Measurements from ENCODE around the gene KIAA0513.

The KIAA0513 gene

DNA sequence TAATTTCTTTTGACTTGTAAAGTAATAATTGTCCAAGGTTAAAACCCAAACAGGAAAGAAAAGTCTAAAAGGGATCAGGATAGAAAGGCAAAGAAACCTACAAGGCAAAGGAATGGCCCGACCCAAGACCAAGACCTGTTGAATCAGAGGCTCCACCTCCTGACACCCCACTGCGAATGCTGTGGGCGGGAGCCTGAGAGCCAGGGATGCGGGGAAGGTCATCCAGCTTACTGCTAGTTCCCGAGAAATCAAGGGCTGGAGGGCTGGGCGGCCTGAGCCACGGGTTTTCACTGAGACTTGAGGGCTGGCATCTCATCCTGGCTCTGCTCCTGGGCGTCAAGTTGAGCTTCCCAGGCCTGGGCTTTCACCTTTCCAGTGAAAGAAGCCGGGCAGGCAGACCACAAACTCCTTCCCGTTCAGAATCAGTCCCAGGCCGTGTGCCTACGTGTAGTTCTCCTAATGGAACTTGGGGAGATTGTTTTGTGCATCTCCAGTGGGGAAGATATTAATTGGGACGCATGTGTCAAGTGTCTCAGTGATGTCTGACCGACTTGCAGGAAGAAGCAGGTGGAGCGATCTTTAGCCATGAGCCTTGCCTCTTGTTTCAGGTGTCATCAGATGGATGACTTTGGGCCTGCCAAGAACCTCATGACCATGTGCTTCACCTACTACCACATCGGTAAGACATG lies 47.8 kb downstream of the KIAA0513 start:
- no peak for FAIRE-seq

DNA sequence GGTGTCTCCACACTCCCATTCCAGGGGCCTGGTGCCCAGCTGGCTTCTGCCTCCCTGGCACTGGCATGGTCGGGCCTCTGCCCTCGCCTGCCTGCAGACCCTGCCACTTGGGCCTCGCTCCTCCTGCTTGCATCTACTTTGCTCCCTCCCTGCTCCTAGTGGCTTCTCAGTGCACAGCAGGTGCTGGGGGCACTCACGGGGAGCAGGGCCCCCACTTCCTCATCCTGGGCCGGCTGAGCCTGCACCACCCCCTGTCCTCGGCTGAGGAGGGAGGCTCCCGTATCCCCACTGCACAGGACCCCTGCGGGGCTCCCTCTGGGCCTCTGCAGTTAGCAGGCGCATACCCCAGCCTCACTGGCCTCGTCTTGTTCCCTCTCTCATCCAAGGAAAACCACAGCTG lies 49.4 kb downstream of the KIAA0513 start:
- FAIRE-seq = no peak

DNA sequence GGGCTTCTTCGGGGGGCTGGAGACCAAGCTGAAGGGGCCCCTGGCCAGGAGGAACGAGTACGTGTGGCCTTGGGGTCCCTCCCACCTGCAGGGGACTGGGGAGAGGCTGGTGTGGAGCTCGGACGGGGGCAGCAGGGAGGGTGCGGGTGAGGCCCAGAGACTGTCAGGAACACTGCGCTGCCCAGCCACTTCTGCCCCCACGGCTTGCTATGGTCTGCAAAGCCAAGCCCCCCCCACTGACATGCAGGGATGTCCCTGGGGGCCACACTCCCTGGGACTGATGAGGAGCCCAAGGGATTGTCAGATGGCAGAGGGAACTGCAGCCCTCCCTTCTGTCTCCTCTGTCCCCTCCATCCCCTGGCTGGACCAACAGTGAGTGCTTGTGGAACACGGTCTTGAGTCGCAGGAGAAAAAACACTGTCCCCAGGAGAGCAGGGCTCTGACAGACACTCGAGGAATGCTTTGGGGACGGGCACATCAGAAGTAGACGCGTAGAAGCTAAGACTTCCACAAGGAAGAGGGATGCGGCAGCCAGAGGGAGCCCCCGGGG lies 50.1 kb downstream of the KIAA0513 start:
- no peak for FAIRE-seq

DNA sequence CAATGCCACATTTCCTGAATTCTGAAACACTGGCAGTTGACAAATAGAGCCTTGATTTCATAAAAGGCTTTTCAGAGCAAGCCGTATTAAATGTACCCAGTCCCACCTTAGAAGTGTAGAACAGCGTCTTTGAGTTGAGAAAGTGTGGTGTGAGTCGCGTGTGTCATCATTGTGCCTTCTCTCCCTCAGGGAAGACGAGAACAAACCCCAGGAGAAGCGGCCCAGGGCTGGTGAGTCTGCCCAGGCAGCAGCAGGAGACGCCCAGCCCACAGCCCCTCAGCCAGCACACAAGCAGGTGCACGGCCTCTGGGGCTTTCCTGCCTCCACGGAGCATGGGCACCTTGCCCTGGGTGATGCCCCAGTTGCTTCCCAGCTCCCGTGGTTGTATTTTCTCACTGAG lies 50.6 kb downstream of the KIAA0513 start:
- no peak for FAIRE-seq

DNA sequence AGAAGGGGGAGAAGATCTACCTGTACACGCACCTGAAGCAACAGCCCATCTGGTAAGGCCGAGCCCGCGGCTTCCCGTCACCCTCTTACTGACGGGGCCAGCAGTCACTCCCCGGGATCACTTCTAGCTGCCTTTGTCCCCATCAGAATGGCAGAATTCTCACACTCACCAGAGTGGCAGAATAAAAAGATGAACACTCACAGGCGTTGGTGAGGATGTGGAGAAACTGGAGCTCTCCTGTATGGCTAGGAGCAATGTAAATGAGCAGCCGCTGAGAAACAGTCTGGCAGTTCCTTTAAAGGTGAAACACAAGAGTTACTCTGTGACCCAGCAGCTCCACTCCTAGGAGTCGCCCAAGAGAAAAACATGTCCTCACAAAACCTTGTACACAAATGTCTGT lies 51.4 kb downstream of the KIAA0513 start:
- no peak for FAIRE-seq

DNA sequence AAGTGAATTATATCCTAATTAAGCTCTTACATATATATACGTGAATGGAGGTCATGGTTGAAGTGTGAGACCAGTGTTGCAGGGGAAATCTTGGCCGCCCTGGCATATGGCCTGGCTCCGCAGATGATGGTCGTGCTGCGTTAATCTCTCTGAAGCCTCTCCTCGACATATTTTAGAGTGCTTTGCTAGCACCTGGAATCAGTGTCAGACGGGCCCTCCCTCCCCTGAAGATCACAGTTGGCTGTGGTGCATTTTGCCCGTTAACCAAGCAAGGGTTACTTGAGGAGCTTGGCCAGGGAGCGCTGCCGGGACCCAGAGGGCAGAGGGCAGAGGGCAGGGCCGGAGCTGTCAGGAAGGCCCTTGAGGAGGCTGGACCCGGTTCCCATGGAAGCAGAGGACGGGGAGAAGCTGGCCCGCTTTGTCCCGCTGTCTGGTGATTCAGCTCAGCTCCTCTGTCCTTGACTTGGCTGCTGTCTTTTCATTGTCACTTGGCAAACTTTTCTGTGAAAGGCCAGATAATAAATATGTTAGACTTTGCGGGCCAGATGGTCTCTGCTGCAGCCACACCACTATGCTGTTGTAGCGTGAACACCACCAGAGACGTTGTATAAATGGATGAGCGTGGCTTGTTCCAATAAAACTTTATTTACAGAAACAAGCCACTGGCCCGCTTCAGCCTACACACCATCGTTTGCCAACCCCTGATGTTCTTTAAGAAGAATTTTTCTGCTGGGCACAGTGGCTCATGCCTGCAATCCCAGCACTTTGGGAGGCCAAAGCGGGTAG lies 52.4 kb downstream of the KIAA0513 start:
- FAIRE-seq = no peak

DNA sequence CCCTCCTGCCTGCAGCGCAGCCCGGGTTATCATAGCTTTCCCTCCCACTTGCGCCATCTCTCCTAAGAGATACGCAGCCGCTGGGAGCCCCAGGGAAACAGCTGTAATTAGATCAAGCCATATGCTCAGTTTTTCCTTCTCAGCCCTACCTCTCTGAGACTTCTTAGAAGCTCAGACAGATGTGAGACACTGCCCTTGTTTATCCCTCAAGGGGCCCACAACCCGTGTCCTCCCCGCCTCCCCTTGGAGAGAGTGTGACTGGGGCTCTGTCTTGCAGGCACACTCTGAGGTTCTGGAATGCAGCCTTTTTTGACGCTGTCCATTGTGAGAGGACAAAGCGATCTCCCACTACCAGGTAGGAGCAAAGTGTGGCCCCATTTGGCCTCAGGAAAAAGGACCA lies 53.4 kb downstream of the KIAA0513 start:
- FAIRE-seq = no peak

DNA sequence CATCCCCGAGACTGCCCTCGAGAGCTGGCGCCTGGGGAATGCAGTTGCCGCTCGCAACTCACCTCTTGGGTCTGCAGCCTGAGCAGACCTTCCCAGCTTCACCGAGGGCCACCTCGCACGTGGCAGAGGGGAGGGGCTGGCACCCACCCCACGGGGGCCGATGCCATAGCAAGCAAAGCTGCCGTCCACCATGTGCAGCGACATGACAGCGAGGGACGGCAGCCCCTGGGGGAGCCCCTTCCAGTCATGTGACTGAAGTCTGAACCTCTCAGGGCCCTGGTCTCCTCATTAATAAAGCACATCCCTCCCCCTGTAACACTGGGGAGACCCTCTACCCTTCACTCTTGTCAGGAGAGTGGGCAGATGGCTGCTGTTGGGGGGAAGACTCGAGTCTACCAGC lies 54.2 kb downstream of the KIAA0513 start:
- FAIRE-seq = no peak

DNA sequence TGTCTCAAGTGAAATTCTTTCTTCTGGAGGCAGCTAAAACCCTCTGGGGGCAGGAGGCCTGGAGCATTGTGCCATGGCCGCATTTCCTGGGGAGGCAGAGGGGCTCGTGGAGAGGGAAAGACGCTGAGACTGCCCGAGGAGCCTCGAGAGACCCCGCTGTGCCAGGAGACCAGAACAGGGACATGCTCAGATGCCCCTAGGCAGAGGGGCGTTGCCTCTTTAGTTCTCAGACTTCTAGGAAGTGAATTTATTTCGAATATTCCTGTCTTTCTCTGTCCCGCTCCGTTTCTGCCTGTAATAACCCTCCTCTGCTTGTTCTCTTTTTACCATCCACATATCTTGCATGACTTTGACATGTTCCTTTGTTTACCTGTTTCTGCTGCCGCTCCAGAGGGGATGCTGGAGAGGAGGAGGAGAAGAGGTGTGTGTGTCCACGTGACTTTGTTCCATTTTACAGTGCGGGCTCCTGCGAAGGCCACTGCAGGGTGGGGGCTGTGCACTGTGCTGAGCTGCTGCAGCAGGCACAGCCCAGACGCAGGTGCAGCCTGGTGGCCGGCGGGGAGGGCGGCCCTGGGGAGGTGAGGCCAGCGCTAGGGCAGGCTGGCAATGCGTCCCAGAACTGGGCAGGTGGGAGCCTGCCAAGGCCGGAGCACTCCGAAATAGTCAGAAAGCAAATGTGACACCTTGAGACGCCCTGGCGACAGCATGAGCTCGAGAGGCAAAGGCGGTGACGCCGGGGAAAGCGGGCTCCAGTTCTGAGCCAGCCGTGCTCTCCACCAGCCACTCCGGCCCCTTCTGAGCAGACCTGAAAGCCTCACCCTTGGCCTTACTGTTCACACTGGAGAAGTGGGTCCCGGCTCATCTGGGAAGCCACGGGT lies 54.8 kb downstream of the KIAA0513 start:
- no peak for FAIRE-seq

DNA sequence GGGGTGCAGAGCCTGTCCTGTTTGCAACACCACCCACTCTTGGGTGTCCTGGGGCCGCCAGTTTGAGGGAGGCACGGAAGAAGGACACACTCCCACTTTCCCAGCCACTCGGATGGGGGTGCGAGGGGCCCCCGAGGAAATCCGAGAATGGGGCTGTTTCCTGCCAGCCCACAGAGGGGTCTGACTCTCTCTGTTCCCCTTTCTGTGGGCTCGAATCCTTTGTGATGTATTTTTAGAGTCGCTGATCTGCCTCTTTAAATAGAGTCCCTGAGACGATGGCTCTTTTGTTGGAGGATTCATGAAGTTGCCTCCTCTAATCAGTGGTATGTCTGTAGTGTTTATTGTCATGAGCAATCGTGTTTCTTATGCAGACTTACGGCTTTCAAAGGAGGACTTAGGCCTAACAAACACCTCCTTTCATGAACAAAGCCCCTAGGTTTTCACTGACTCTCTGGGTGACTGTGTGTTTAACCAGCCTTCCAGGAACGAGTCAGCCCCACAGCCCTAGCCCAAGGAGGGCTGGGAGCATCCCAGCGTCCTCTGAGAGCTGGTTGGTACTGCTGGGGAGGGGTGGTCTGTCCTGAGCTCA lies 55.5 kb downstream of the KIAA0513 start:
- no peak for FAIRE-seq

DNA sequence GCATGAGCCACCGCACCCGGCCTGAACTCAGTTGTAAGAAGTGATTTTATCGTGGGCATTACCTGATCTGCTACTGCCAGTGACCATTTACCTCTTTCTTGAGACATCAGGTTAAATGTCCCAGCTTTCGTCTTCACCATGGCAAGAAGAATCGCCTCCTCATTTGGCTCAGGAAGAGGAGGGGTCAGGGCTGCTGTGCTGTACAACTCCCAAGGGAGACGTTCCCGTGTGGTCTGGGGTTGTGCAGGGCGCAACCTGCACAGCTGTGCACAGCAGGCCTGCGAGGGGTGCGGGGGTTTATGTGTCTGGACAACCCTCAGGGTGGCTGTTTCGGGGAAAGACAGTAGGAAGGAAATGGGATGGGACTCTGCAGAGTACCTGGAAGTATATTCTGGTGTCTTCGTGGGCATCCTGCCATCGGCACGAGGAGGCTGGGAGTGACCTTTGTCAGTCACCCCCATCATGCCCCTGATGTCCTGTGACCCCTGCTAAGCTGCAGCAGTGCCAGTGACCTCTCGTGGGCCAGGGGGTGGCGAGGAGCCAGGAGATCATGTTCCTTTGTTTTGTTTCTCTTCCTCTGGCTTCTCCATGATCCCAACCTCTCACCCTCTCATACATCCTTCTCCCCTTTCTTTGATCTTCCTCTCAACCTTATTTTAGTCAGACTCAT lies 57.4 kb downstream of the KIAA0513 start:
- no peak for FAIRE-seq

DNA sequence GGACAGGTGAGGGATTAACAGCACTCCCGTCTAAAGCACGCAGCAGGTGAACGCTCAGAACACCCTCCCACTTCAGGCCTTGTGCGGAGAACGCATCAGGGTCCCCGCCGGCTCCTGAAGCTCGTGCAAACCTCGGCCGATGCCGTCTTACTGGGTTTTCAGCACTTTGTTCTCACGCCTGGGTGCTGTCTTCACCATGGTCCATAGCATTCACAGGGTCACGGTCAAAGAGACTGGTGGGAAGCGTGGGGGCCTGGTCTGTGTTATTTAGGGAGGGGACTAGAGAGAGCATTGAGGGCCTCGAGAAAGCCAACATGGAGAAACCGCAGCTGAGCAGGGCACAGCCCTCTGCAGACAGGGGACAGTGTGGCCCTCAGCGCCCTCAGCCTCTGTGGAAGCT lies 58.1 kb downstream of the KIAA0513 start:
- FAIRE-seq = no peak

DNA sequence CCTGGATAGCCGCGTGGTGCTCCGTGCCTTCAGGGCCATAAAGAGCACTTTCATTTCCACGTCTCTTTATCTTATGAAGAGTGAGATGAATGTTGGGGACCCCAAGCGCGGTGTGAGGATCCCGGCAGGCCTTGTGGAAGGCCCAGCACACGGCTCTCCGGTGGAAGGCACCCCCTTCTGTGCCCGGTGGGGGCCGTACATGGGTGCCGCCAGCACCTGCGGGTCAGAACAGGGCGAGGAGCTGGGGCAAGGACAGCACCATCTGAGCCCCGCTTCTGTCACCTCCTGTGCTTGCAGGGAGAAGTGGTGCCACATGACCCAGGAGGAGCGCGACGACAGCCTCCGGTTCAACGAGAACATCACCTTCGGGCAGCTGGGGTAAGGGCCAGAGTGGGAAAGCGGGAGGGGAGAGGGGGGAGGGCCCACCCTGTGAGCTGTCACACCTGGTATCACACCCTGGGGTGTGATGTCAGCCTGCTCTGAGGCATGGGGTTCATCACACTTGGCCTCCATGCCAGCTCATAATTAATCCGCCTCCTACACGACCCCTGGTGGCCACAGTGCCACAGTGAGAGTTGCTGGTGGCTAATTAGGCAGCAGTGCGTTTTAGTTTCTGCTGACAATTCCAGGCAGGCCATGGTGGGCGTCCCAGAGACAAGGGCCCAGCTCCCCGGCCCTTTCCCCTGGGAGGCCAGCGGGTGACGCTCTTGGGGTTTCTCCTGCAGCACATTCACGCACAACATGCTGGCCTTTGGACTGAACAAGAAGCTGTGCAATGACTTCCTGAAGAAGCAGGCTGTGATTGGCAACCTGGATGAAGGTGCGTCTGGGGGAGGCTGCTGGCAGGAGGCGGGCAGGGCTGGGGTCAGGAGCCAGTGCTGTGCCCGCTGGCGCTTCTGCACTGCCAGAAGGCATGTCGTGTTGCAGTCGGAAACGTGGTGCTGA lies 59.0 kb downstream of the KIAA0513 start:
- no peak for FAIRE-seq

DNA sequence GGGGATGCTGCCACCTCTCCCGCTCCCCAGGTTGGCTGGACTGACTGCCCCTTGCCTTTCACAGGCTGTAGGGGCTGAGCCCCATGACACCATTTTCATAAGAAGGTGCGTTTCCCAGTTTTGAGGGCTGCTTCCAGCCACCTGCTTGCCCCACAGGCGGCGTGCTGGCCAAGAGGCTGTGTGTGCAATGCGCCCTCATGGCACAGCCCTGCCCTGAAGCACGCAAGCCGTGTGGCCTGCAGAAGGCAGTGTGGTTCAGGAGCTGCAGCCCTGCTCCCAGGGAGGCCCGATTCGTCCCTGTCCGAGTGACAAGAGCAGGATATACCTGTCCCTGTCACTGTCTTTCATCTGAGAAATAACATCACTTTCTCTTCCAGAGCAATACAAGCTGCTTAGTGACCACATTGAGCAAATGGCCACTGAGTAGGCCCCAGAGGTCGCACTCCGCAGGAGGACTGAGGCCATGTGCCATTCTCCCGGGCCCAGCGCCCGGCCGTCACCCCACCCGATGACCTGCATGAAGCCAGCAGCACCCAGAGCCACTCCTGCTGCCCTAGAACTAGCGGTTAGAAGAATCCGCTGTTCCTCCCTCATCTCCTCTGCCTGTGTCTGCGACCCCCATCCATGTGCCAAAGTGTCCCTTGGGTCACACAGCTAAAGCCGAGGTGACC lies 60.4 kb downstream of the KIAA0513 start:
- FAIRE-seq = no peak

DNA sequence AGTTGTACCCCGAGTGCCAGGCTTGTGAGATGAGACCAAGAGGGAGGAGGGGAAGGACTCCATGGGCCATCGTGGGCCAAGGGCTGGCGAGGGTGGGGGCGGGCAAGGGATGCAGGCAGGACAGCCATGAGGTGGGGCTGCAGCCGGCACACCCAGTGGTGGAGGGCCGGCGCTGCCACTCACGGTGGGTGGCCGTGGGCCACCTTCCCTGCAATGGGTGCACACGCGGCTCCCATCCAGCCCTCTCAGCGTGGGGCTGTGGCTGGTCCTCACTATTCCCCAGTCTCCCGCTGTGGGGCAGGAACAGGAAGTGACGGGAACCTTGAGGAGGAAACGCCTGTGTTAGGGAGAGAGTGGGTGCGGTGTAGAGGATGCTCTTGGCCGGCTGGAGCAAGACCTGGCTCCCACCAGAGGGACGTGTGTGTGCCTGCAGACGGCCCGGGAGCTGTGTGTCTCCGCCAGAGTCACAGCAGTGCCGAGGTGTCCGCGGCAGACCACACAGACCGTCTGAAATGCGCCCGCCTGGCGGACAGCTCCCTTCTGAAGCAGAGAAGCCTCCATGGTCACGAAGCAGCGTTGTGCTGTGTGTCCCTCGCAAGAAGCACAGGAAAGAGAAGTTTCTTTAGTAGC lies 61.1 kb downstream of the KIAA0513 start:
- FAIRE-seq = no peak

DNA sequence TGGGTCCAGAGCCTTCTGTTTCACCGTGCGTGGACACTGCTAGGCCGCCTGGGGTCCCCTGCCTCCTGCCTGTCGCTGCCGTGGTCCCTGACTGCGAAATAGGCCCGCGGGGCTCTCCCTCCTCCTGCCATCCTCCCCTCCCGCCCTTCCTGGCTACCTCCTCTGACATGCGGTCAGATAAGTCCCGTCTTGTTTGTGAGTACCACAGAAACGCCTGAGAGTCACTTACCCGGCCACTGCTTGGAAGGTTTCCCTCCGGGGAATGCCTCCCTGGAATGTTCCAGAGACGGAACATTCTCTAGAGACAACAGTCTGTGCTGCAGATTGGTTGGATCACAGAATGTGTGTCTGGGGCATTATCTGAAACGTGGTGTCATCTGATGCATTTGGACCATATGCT lies 61.9 kb downstream of the KIAA0513 start:
- no peak for FAIRE-seq

DNA sequence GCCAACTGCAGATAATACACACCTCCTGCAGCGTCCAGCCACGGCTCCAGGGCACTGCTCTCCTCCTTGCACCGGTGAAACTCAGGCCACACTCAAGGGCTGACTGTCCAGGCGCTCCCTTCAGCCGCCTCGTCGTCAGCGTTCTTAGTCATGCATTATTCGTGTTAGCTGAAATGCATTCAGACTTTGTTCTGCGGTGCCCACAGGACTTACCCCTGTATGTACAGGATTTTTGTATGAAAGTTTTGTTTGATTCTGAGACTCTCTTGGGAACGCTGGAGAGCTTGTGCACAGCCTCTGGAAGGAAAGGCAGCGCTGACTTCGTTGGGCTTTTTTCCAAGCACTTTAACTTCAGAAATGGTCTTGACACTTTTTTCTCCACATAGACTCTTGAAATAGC lies 62.6 kb downstream of the KIAA0513 start:
- FAIRE-seq = no peak

DNA sequence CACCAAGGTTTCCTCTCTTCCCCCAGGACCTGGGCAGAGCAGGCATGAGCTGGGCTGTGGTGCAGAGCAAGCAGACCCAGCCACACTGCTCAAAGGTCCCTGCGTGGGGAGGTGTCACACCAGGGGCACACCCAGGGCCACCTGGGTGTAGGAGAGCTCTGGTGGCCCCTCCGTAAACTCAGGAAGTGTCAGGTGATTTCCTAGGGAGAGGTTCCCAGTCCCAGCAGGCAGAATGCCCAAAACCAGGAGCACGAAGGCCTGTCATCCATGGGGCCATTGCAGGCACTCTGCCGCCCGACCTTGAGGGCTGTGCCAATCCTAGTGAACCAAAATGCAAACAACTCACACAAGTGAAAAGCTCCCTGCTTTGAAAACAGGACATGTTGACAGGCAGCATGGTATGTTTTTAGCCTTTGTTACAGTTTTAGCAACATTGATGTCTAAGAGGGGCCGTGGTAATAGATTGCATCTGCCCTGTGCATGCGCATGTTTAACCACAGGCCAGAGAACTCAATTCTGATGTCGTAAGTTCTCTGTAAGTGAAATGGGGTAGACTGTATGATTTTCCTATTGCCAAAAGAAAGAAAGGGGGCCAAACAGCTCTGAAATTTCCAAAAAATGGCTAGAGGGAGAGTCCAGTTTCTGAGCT lies 63.4 kb downstream of the KIAA0513 start:
- FAIRE-seq = no peak

DNA sequence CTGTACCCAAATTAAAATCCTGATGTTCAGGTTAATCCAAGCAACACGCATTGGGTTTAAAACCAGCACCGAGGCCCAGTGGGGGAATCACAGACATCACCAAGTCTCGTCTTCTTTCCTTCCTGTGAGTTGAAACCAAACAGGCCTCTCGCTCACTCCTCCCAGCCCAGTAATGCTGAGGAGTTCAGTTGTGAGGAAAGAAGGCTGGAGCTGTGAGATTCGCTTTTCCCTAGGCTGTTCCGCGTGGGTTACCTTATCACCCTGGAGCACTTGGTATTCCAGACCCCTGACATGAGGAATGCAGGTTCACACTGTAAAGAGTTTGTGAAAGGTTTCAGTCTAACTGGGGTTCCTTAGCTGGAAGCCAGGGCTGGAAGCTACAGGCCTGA lies 63.9 kb downstream of the KIAA0513 start:
- no peak for FAIRE-seq

DNA sequence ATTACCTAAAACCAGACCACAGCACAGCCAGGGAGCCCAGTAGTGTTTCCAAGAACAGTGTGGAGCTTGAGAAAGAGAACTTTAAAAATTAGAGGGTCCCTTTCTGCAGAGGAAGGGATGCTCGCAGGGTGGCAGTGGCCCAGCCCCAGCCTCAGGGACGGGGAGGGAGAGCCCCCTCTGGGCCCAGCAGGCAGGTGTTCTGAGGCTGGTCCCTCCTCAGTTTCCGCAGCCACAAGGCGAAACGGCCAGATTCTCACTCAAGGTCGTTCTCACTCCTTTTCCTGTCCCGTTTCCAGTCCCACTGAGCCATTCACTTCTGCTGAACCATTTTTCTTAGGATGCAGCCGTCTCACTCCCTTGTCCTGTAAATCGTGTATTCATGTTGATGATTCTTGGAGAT lies 64.7 kb downstream of the KIAA0513 start:
- no peak for FAIRE-seq

Measured in A204.1 (cell line).